ENCODE results near the gene TSPAN4. TPM values are rescaled to one million over a fixed set of nuclear protein-coding genes. Genes with fewer than 3 reads are reported as not detected.

The TSPAN4 gene
- total and polyA plus RNA-seq, 2 of the 13 experiments (the other 11 are each of a cell fraction or from before 2014, with no cell fraction given) = 31.7 to 68.3 TPM

DNA sequence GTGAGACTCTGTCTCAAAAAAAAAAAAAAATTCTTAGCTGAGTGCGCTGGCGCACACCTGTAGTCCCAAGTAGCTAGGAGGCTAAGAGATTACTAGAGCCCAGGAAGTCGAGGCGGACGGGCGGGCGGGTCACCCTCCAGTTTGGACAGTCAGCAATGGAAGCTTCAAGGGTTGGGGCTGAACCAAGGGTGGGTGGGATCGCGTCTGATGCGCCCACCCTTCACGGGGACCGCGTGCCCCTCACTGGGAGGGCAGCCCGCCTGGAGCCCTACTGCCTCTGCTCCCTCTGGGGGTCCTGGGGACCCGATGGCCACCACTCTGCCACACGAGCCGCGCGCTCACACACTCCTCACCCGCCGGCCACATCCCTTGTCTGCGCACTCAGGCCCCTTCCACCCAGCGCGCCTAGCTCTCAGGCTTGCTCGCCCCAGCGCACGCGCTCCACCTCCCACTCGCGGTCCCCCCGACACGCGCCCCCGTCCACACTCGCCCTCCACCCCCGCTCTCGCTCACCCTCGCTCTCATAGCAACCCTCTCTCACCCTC lies 67.5 kb downstream of the TSPAN4 start (continued):
- TF ChIP-seq, protein P1, sequence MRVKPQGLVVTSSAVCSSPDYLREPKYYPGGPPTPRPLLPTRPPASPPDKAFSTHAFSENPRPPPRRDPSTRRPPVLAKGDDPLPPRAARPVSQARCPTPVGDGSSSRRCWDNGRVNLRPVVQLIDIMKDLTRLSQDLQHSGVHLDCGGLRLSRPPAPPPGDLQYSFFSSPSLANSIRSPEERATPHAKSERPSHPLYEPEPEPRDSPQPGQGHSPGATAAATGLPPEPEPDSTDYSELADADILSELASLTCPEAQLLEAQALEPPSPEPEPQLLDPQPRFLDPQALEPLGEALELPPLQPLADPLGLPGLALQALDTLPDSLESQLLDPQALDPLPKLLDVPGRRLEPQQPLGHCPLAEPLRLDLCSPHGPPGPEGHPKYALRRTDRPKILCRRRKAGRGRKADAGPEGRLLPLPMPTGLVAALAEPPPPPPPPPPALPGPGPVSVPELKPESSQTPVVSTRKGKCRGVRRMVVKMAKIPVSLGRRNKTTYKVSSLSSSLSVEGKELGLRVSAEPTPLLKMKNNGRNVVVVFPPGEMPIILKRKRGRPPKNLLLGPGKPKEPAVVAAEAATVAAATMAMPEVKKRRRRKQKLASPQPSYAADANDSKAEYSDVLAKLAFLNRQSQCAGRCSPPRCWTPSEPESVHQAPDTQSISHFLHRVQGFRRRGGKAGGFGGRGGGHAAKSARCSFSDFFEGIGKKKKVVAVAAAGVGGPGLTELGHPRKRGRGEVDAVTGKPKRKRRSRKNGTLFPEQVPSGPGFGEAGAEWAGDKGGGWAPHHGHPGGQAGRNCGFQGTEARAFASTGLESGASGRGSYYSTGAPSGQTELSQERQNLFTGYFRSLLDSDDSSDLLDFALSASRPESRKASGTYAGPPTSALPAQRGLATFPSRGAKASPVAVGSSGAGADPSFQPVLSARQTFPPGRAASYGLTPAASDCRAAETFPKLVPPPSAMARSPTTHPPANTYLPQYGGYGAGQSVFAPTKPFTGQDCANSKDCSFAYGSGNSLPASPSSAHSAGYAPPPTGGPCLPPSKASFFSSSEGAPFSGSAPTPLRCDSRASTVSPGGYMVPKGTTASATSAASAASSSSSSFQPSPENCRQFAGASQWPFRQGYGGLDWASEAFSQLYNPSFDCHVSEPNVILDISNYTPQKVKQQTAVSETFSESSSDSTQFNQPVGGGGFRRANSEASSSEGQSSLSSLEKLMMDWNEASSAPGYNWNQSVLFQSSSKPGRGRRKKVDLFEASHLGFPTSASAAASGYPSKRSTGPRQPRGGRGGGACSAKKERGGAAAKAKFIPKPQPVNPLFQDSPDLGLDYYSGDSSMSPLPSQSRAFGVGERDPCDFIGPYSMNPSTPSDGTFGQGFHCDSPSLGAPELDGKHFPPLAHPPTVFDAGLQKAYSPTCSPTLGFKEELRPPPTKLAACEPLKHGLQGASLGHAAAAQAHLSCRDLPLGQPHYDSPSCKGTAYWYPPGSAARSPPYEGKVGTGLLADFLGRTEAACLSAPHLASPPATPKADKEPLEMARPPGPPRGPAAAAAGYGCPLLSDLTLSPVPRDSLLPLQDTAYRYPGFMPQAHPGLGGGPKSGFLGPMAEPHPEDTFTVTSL (CRISPR knock-in tag; IDR thresholded peaks at IDR 0.05; ENCODE audit: borderline replicate concordance) = no peak
- TF ChIP-seq POLR2AphosphoS5 (IDR thresholded peaks at IDR 0.05; ENCODE audit: low read depth, low read length) (no peak), MED1 (CRISPR knock-in tag; IDR thresholded peaks at IDR 0.05) (no peak), ZNF383 (CRISPR knock-in tag; IDR thresholded peaks at IDR 0.05; ENCODE audit: borderline replicate concordance) (0 out of 2 replicates have a peak, but pooled peaks have one; percentile 40), ZNF136 (CRISPR knock-in tag; IDR thresholded peaks at IDR 0.05; ENCODE audit: low read depth) (no peak), PLRG1 (conservative IDR thresholded peaks at IDR 0.05) (no peak), TCF7 (IDR thresholded peaks at IDR 0.05; ENCODE audit: low read depth) (no peak), AGO2 (optimal IDR thresholded peaks at IDR 0.05; ENCODE audit: low read depth, low read length) (peak; percentile 14), HNRNPLL (IDR thresholded peaks at IDR 0.05; ENCODE audit: low read depth, low read length, poor library complexity, severe bottlenecking) (no peak), REPIN1 (CRISPR knock-in tag; IDR thresholded peaks at IDR 0.05; ENCODE audit: borderline replicate concordance, low read depth) (0 out of 2 replicates have a peak, but pooled peaks have one; percentile 13), ZNF441 (CRISPR knock-in tag; IDR thresholded peaks at IDR 0.05; ENCODE audit: borderline replicate concordance) (no peak), ZNF501 (CRISPR knock-in tag; IDR thresholded peaks at IDR 0.05) (0 out of 2 replicates have a peak, but pooled peaks have one; percentile 21), RBM22 (optimal IDR thresholded peaks at IDR 0.05; ENCODE audit: low read length) (no peak)
- TF ChIP-seq, protein P2, sequence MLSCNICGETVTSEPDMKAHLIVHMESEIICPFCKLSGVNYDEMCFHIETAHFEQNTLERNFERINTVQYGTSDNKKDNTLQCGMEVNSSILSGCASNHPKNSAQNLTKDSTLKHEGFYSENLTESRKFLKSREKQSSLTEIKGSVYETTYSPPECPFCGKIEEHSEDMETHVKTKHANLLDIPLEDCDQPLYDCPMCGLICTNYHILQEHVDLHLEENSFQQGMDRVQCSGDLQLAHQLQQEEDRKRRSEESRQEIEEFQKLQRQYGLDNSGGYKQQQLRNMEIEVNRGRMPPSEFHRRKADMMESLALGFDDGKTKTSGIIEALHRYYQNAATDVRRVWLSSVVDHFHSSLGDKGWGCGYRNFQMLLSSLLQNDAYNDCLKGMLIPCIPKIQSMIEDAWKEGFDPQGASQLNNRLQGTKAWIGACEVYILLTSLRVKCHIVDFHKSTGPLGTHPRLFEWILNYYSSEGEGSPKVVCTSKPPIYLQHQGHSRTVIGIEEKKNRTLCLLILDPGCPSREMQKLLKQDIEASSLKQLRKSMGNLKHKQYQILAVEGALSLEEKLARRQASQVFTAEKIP (CRISPR knock-in tag; IDR thresholded peaks at IDR 0.05; ENCODE audit: borderline replicate concordance) = no peak
- TF ChIP-seq, protein P3, sequence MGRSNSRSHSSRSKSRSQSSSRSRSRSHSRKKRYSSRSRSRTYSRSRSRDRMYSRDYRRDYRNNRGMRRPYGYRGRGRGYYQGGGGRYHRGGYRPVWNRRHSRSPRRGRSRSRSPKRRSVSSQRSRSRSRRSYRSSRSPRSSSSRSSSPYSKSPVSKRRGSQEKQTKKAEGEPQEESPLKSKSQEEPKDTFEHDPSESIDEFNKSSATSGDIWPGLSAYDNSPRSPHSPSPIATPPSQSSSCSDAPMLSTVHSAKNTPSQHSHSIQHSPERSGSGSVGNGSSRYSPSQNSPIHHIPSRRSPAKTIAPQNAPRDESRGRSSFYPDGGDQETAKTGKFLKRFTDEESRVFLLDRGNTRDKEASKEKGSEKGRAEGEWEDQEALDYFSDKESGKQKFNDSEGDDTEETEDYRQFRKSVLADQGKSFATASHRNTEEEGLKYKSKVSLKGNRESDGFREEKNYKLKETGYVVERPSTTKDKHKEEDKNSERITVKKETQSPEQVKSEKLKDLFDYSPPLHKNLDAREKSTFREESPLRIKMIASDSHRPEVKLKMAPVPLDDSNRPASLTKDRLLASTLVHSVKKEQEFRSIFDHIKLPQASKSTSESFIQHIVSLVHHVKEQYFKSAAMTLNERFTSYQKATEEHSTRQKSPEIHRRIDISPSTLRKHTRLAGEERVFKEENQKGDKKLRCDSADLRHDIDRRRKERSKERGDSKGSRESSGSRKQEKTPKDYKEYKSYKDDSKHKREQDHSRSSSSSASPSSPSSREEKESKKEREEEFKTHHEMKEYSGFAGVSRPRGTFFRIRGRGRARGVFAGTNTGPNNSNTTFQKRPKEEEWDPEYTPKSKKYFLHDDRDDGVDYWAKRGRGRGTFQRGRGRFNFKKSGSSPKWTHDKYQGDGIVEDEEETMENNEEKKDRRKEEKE (IDR thresholded peaks at IDR 0.05) = no peak
